ENCODE data around the gene LRRC75B.
"Not testable (repeated sequence)": the region's sequence is repeated elsewhere in the genome, so short reads cannot be mapped to it uniquely, and the experiment has no call there.

LRRC75B gene, protein sequence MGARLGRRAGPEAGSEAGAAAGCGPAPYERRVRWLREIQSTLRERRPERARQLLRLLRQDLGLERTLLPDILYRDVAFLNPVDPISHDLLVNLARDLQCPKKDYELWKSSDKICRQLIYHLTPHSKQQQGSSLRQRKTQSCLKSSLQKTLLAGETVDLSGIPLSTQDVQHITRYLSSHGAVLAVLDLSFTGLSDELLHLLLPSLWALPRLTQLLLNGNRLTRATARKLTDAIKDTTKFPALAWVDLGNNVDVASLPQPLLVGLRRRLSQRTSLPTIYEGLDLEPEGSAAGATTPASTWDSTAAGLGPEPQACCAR

DNA sequence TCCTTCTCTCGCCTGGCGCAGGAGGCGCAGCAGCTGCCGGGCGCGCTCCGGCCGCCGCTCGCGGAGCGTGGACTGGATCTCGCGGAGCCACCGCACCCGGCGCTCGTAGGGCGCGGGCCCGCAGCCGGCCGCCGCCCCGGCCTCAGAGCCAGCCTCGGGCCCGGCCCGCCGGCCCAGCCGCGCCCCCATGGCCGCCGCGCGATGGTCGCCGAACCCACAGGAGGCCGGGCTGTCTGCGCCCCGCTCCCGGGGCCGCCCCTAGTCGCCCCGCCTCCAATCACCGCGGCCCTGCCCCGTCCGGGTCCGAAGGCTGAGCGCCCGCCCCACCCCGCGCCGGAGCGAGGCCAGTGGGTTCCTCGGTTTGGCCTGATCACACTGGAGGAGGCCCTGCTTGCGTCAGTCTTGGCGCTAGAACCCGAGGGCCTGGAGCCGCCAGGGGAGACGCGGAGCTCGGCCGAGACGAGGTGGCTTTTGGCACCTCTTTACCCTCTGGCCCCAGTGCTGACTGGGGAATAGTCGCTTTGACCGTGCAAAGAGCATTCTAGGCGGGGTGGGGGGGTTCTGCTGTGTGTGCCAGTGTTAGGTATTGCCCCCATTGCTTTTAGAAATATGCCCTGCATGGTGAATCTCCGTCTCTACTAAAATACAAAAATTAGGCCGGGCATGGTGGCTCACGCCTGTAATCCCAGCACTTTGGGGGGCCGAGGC is at the start of gene LRRC75B:
Gene LRRC75B (minus strand): TSS at position 223 of the 708 bp plus-strand sequence. CDS start 34 bp downstream, at position 189.
- peak; percentile 58 for DNase-seq

- DNase-seq = not testable (repeated sequence)
These were observed 49.4 kb upstream of the LRRC75B start for GRCh38 chr22:24642307-24642706.

GRCh38 chr22:24636513-24636912 is 43.6 kb upstream of the LRRC75B start:
- DNase-seq = not testable (repeated sequence)

GRCh38 chr22:24634776-24635389 is 42.0 kb upstream of the LRRC75B start:
- peak; percentile 41 for DNase-seq

DNA sequence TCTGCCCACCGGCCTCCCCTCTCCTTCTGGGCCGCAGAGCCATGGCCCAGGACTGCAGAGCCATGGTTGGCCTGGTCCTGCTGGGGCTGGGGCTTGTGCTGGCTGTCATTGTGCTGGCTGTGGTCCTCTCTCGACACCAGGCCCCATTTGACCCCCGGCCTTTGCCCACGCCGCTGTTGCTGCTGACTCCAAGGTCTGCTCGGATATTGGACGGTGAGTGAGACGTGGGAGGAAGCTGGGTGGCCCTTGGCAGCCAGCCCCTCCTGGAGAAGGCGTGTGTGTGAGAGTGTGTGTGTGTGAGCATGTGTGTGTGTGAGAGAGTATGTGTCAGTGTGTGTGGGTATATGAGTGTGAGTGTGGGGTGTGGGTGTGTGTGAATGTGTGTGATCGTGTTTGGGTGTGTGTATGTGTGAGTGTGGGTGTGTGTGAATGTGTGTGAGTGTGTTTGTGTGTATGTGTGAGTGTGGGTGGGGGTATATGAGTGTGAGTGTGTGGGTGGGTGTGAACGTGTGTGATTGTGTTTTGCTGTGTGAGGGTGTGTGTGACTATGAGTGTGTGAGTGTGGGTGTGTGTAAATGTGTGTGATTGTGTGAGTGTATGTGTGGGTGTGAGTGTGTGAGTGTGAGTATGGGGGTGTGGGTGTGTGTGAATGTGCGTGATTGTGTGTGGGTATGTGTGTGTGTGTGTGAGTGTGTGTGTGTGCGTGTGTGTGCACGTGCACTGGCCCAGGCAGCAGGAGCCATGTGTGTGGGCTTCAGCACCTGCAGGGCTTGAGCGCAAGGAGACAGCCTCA is 40.6 kb upstream of the LRRC75B start:
- not testable (repeated sequence) for DNase-seq

- DNase-seq = not testable (repeated sequence)
These were observed 39.8 kb upstream of the LRRC75B start for GRCh38 chr22:24632642-24633041.

DNA sequence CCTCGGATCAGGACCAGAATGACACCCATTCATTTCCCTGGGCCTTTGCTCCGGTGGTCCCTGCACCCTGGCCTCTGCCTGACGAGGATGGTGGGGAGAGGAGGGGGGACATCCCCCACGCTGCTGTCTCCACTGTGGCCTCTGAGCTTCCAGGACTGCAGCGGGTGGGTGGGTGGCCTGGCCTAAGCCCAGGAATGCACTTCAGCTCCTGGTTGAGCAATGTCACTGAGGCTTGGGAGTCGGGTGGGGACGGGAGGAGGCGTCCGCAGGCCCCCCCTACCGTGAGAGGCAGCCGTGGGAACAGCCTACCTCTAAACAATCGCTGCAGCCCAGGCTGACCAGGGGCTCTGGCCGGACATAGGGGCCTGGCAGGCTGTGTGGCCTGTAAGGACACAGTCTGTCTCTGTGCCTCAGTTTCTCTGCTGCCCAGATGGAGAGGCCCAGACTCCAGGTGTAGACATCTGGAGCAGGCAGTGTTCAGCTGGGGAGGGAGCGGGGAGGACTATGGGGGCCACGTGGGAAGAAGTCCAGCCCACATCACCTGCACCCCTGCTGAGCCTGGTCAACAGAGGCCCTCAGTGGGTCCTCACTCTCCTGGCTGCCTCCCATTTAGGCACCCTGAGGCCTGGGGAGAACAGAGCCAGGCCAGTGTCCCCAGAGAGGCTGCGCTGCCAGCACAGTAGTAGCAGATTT is 38.7 kb upstream of the LRRC75B start:
- not testable (repeated sequence) for DNase-seq

DNA sequence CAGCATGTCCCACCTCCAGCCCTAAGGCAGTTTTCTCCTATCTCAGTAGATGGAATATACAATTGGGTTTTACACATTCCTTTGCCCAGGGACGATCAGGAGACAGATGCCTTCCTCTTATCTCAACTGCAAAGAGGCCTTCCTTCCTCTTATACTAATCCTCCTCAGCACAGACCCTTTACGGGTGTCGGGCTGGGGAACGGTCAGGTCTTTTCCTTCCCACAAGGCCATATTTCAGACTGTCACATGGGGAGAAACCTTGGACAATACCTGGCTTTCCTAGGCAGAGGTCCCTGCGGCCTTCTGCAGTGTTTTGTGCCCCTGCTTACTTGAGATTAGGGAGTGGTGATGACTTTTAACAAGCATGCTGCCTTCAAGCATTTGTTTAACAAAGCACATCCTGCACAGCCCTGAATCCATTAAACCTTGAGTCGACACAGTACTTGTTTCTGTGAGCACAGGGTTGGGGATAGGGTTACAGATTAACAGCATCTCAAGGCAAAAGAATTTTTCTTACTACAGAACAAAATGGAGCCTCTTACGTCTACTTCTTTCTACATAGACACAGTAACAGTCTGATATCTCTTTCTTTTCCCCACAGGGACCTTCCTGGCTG is 38.0 kb upstream of the LRRC75B start:
- not testable (repeated sequence) for DNase-seq

DNA sequence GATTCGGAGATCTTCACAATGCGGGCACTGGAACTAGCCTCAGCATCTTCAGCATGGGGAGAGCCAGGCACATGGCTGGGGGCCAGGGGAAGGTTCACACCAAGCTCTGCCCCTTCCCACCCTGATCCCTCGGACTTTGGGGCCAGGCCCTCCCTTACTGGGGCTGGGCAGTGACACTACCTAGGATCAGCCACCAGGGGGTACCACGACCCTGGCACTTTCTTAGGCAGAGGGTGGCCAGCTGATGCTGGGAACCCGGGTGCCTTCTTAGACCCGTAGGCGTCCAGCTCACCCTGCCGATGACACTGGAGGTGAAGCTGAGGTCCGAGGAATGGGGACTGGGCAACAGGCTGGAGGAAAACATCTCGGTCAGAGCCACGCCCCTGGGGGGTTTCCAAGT is 36.2 kb upstream of the LRRC75B start:
- DNase-seq = not testable (repeated sequence)

DNA sequence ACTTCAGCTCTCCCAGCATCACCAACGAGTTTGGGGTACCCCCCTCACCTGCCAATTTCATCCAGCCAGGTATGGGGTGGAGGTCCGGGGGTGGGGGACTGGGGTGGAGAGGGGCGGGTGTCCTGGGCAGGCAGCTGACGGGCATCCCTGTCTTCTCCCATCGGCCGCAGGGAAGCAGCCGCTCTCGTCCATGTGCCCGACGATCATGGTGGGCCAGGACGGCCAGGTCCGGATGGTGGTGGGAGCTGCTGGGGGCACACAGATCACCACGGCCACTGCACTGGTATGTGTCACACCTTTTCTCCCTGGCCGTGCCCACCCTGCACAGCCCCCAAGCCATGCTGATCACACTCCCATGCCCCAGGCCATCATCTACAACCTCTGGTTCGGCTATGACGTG is 35.0 kb upstream of the LRRC75B start:
- not testable (repeated sequence) for DNase-seq

DNA sequence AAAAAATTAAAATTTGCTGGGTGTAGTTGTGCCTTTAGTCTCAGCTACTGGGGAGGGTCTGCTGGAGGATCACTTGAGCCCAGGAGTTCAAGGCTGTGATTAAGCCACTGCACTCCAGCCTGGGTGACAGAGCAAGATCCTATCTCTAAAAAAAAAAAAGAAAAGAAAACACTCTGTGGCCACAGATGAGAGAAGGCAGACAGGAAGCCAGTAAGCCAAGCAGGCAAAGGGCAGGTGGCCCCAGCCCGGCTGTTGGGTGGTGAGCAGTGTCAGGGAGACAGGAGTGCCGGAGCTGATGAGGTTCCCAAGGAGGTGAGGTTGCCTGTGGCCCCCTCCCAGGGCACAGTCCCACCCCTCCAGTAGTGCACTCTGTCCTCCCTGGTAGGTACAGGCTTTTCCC is 29.7 kb upstream of the LRRC75B start:
- DNase-seq = not testable (repeated sequence)

DNA sequence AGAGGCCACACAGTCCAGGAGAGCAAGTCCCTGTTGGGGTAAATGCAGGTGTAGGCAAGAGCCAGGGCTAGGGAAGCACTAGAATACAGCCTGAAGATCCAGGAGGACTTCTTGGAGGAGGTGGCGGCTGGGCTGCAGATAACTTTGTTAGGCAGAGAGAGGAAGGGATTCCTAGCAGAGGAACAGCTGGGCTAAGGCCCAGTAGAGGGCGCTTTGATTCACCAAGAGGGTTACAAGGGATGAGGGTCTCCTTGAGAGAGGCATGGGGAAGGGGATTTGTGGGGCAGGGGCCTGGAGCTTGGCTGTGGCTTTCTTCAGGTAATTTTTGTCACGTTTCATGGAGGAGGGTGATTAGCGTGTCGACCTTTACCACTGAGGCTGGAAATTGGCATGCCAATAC is 28.4 kb upstream of the LRRC75B start:
- not testable (repeated sequence) for DNase-seq

DNA sequence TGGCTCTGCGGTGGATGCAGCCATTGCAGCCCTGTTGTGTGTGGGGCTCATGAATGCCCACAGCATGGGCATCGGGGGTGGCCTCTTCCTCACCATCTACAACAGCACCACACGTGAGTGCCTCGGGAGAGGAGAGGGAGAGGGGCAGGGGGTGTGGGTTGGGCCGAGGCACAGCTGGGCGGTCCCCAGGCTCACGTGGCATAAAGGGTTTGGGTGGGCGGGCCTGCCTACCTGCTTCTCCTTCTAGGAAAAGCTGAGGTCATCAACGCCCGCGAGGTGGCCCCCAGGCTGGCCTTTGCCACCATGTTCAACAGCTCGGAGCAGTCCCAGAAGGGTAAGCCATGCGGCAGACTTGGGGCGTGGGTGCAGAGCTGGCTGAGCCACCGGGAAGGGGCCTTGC is 21.9 kb upstream of the LRRC75B start:
- not testable (repeated sequence) for DNase-seq

GRCh38 chr22:24609888-24610287 is 17.0 kb upstream of the LRRC75B start:
- DNase-seq = not testable (repeated sequence)

DNA sequence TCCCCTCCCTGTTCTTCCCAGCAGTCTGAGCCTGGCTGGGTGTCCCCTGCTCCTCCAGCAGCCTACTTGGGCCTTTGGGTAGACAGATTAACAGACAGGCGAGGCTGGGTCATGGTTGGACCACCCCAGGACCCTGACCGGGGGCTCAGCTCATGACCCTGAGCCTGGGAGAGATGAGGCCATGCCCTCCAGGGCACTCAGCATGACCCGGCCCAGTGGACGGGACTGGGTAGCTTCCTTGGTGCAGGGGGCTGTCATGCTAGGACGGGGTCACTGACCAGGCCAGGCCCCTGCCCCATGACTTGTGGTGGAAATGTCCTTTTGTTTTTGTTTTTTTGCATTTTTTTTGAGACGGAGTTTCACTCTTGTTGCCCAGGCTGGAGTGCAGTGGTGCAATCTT is 15.5 kb upstream of the LRRC75B start:
- DNase-seq = not testable (repeated sequence)

DNA sequence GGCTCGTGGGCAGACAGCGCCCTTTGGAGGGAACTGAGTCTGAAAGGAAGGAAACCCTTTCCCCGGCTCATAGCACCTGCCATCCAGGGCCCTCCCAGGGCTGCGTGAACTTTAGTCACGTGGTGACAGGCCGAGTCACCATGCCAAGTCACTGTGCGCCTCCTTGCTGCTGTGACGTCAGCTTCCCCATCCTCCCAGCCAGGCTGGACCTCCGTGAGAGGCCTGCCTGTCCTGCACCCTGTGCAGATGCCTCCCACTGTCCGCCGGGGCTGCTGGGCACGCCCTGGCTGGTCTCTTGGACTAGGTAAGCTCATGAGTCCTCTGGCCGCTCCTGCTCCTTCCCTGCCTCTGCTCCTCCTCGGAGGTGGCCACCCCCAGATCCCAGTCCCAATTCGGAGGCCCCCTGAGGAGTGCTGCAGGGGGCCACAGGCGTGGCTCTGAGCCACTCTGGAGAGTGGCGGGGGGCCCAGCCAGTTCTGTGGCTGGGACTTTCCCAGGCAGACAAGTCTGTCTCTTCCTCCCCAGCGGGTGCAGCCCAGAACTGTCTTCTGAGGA is 14.6 kb upstream of the LRRC75B start:
- peak; percentile 85 for DNase-seq

- DNase-seq = not testable (repeated sequence)
These were observed 13.5 kb upstream of the LRRC75B start for GRCh38 chr22:24606340-24606739.

DNA sequence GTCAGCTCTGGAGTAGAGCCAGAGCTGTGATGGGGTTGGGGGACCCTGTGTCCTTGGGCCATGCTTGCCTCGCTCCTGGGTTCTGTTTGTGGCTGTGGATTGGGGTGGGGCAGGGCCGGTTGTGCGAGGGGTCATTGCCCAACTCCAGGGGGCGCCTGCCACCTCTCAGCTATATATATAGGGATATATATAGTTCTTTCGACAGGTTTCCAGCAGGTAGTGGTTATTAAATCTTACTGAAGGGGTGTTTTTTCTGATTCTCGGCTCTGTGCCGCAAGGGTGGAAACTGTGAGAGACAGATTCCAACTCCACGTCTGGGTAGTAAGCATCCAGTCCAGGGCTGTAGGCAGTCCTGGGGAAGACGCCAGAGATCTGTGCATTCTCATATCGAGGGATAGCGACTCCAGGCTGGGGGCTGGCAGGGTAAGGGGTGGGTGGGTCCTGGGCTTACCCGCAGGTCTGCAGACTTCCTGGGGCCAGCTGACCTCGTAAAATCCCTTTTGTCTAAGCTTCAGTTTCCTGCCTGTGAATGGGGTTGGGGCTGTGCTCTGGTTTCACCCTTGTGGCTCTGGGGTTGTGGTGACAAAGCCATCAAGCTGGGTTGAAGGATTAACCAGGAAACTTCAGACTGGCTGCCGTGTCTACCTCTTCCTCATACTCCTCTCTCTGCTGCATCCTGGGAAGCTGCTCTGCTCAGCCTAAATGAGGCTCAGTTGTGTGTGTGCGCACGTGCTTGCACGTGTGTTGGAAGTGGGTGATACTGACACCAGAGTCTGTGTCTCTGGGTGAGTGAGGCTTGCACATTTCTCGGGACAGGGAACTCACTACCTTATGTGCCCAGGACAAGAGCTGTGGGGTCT is 11.1 kb upstream of the LRRC75B start:
- peak; percentile 34 for DNase-seq

DNA sequence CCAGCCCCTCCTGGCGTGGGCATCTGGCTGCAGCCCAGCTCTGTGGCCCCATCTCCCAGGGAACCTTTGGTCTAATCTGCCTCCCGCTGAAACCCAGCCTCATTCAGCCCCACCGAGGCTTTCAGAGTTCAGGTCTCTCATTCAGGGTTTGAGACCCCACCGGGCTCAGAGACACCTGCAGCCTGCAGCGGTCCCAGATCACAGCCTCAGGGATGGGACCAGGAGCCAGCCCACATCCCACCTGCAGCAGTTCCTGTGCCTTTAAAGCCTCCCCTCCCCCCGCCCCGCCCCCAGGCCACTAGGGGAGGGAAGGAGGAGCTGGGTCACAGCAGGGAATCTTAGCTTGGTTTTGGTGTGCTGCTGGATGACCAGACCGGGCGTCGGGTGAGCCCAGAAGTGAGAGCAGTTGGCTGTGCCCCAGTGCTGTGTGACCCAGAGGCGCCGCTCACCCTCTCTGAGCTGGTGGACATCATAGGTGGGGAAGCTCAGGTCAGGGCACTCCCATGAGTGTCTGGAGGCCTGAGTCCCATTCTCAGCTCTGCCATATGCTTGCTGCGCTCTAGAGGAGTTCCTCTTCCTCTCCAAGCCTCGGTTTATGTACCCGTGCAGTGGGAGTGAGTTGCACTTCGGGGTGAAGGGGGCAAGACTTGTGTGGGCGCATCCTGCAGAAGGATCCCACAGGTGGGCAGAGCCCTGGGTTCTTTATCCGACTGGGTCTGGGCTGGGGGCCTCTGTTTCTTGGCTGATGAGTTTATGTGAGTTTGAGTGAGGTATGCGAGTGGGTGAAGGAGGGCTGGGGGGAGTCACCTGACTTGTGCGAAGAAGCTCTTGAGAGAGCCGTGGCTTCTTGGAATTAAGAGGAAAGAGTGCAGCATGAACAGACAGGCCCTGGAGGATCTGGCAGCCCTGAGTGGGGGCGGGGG is 10.2 kb upstream of the LRRC75B start, which contains the start of gene GGT1:
Gene GGT1 (plus strand): TSS at position 347 of the 923 bp plus-strand sequence. CDS start 7,889 bp downstream, outside the sequence.
- DNase-seq = not testable (repeated sequence)

All from activated CD4-positive, alpha-beta T cell treated with anti-CD3 and anti-CD28 coated beads, Interleukin-2, amount 50 U/mL, for 16 hours (primary cell).